H1 (cell line): Measurements from ENCODE around the gene TAAR8.

Experiments used
- CEBPB ChIP-seq: IDR thresholded peaks from 2 replicates; pipeline ENCODE4 v1.6.1; 2012; ENCODE audit warnings: low read depth, low read length
- CTCF ChIP-seq, 3 experiments: IDR thresholded peaks; 1 replicate in 2 of 3; 2 replicates in 1 of 3; pipeline versions ENCODE4 v1.5.1 to v1.6.1; 2011; ENCODE audit warnings: low read length in 3 of 3, mild to moderate bottlenecking in 3 of 3, inconsistent platforms in 2 of 3, low read depth in 1 of 3, moderate library complexity in 1 of 3; ENCODE audit not compliant: insufficient read depth in 1 of 3; ENCODE audit errors: control extremely low read depth in 1 of 3
- E2F6 ChIP-seq: IDR thresholded peaks from 2 replicates; pipeline ENCODE4 v1.6.1; 2012; ENCODE audit warnings: inconsistent platforms
- EZH2 ChIP-seq: fragments of 200-600 bp; sonication (generic); IDR thresholded peaks from 2 replicates; pipeline ENCODE4 v1.7.1; 2012; ENCODE audit warnings: low read depth, mild to moderate bottlenecking, moderate library complexity, low read length, inconsistent platforms; ENCODE audit not compliant: severe bottlenecking
- FOSL1 ChIP-seq: IDR thresholded peaks from 2 replicates; pipeline ENCODE4 v1.6.1; 2011; ENCODE audit warnings: mild to moderate bottlenecking, low read depth, low read length, moderate library complexity; ENCODE audit not compliant: insufficient read depth
- MAFK ChIP-seq: IDR thresholded peaks from 2 replicates; pipeline ENCODE4 v1.6.1; 2012; ENCODE audit warnings: low read depth, mild to moderate bottlenecking, improper control_type of control experiment, low read length
- MAX ChIP-seq: IDR thresholded peaks from 2 replicates; pipeline ENCODE4 v1.6.1; 2012; ENCODE audit warnings: inconsistent platforms
- POLR2A ChIP-seq, 2 experiments: IDR thresholded peaks; 1 replicate in 1 of 2; 2 replicates in 1 of 2; pipeline ENCODE4 v1.6.1; 2011; ENCODE audit warnings: low read depth in 2 of 2, low read length in 2 of 2, mild to moderate bottlenecking in 2 of 2; ENCODE audit errors: control extremely low read depth in 1 of 2
- RNF2 ChIP-seq: fragments of 200-900, 300-1000 bp; sonication (generic); IDR thresholded peaks from 2 replicates; pipeline ENCODE4 v1.7.1; 2016; ENCODE audit warnings: borderline replicate concordance, low read depth, mild to moderate bottlenecking, antibody characterized with exemption, low read length; ENCODE audit not compliant: poor library complexity, severe bottlenecking; ENCODE audit errors: missing control alignments
- TAF1 ChIP-seq: IDR thresholded peaks from 2 replicates; pipeline ENCODE4 v1.6.1; 2011; ENCODE audit warnings: mild to moderate bottlenecking, low read depth, low read length
- TEAD4 ChIP-seq: IDR thresholded peaks from 2 replicates; pipeline ENCODE4 v1.6.1; 2012; ENCODE audit warnings: low read depth, low read length, inconsistent platforms, mixed read lengths
- USF2 ChIP-seq: IDR thresholded peaks from 2 replicates; pipeline ENCODE4 v1.6.1; 2011; ENCODE audit warnings: low read length, improper control_type of control experiment
- YY1 ChIP-seq: IDR thresholded peaks from 2 replicates; pipeline ENCODE4 v1.6.1; 2011; ENCODE audit warnings: low read depth, mild to moderate bottlenecking, low read length

GRCh38 chr6:132566404-132566803, 13.9 kb downstream of the TAAR8 start:
- TF ChIP-seq MAX (no peak), EZH2 (no peak), CTCF (IDR thresholded peaks at IDR 0.05; ENCODE audit: control extremely low read depth in 1 of 3, insufficient read depth in 1 of 3, low read depth in 1 of 3, low read length in 3 of 3) (no peak), YY1 (no peak), POLR2A (IDR thresholded peaks at IDR 0.05; ENCODE audit: control extremely low read depth in 1 of 2, low read depth in 2 of 2, low read length in 2 of 2) (no peak), TAF1 (no peak), FOSL1 (no peak), RNF2 (no peak), E2F6 (no peak), USF2 (no peak), MAFK (no peak), TEAD4 (no peak), CEBPB (no peak)
